Hematopoietic multipotent progenitor cell treated with erythropoietin and hydrocortisone succinate and interleukin-3 and kit ligand, for 8 days (in vitro differentiated cells): ENCODE data around the gene S100A5.
"Not testable (repeated sequence)": the region's sequence is repeated elsewhere in the genome, so short reads cannot be mapped to it uniquely, and the experiment has no call there.

Experiments
- DNase-seq: peaks from one replicate; pipeline ENCODE4 v3.0.0-alpha.2; 2015

Gene S100A5

GRCh38 chr1:153532769-153533599, 7.8 kb downstream of the S100A5 start:
- DNase-seq, result peak; percentile 94

GRCh38 chr1:153532181-153532580, 8.6 kb downstream of the S100A5 start:
- DNase-seq, result peak; percentile 94

- DNase-seq, result peak; percentile 26
Observed at GRCh38 chr1:153531638-153532037, 9.1 kb downstream of the S100A5 start.

- peak; percentile 51 for DNase-seq
Observed at GRCh38 chr1:153527683-153528040, 13.1 kb downstream of the S100A5 start.

GRCh38 chr1:153527023-153527682, 13.6 kb downstream of the S100A5 start:
- no peak for DNase-seq

- DNase-seq, result peak; percentile 98
Observed at GRCh38 chr1:153526132-153526543, 14.6 kb downstream of the S100A5 start.

GRCh38 chr1:153525088-153525728, 15.5 kb downstream of the S100A5 start:
- peak; percentile 58 for DNase-seq

GRCh38 chr1:153522353-153523048, 18.2 kb downstream of the S100A5 start:
- peak; percentile 64 for DNase-seq

GRCh38 chr1:153521808-153522207, 18.9 kb downstream of the S100A5 start:
- not testable (repeated sequence) for DNase-seq

GRCh38 chr1:153520818-153521476, 19.8 kb downstream of the S100A5 start:
- DNase-seq, result no peak

GRCh38 chr1:153520137-153520691, 20.5 kb downstream of the S100A5 start:
- not testable (repeated sequence) for DNase-seq

GRCh38 chr1:153519242-153519641, 21.5 kb downstream of the S100A5 start:
- DNase-seq, result no peak

GRCh38 chr1:153515504-153516394, 25.0 kb downstream of the S100A5 start:
- DNase-seq, result peak; percentile 87

GRCh38 chr1:153513666-153514065, 27.1 kb downstream of the S100A5 start:
- no peak for DNase-seq

- peak; percentile 38 for DNase-seq
Observed at GRCh38 chr1:153513023-153513422, 27.7 kb downstream of the S100A5 start.

GRCh38 chr1:153510984-153511410, 29.7 kb downstream of the S100A5 start:
- peak; percentile 83 for DNase-seq

- DNase-seq, result peak; percentile 83
Observed at GRCh38 chr1:153509729-153510354, 30.9 kb downstream of the S100A5 start.

GRCh38 chr1:153509036-153509435, 31.7 kb downstream of the S100A5 start:
- no peak for DNase-seq

- no peak for DNase-seq
Observed at GRCh38 chr1:153507926-153508583, 32.7 kb downstream of the S100A5 start.

GRCh38 chr1:153506831-153507413, 33.8 kb downstream of the S100A5 start:
- no peak for DNase-seq
